A673 (cell line): ENCODE measurements around the gene ZSWIM6. TPM values are rescaled to one million over a fixed set of nuclear protein-coding genes. Genes with fewer than 3 reads are reported as not detected.
A peak's percentile ranks its signal among the peaks of the same experiment; 100 is the strongest.

Source experiments
- BruUV-seq: library from RNA; stranded (reverse); fragments of 400-500 nt; replicated peaks from 2 replicates; lab custom pipeline; 2021; lab: Mats Ljungman, UMichigan
- CTCF ChIA-PET: fragments of 300-600 bp; sonication (Branson Sonifier 250); formaldehyde crosslinking; loops from one replicate; lab custom pipeline; 2022; ENCODE audit warnings: antibody characterized with exemption; lab: Charles Lee
- POLR2A ChIA-PET: fragments of 300-600 bp; sonication (Branson Sonifier 250); formaldehyde crosslinking; loops from one replicate; lab custom pipeline; 2022; ENCODE audit warnings: antibody characterized with exemption; ENCODE audit not compliant: low non-redundant PET; lab: Charles Lee
- DNase-seq: peaks from one replicate; pipeline ENCODE4 v3.0.0-alpha.2; 2015; ENCODE audit warnings: low spot score
- H3K27ac ChIP-seq: fragments of 200-600 bp; sonication (generic); 2 replicates; pipeline ENCODE4 v1.5.1; 2016; ENCODE audit warnings: mixed run types, low read depth, mild to moderate bottlenecking, mixed read lengths, antibody characterized with exemption, low read length; ENCODE audit not compliant: poor library complexity, severe bottlenecking
- H3K27me3 ChIP-seq: fragments of 200-600 bp; sonication (generic); replicated peaks from 2 replicates; pipeline ENCODE4 v1.6.1; 2017; ENCODE audit warnings: mixed run types, low read depth, mild to moderate bottlenecking, mixed read lengths, antibody characterized with exemption, low read length; ENCODE audit not compliant: insufficient read depth, poor library complexity
- H3K36me3 ChIP-seq: fragments of 200-600 bp; sonication (generic); 2 replicates; pipeline ENCODE4 v1.6.1; 2016; ENCODE audit warnings: mixed run types, mild to moderate bottlenecking, mixed read lengths, antibody characterized with exemption, low read length; ENCODE audit not compliant: insufficient read depth, poor library complexity, severe bottlenecking
- H3K4me1 ChIP-seq: fragments of 200-600 bp; sonication (generic); 2 replicates; pipeline ENCODE4 v1.6.1; 2017; ENCODE audit warnings: mixed run types, mild to moderate bottlenecking, mixed read lengths, antibody characterized with exemption, low read length; ENCODE audit not compliant: insufficient read depth, poor library complexity, severe bottlenecking
- H3K4me3 ChIP-seq: fragments of 200-600 bp; sonication (generic); 2 replicates; pipeline ENCODE4 v1.5.1; 2016; ENCODE audit warnings: low read depth, mixed run types, mild to moderate bottlenecking, mixed read lengths, low read length; ENCODE audit not compliant: poor library complexity, severe bottlenecking
- H3K9me3 ChIP-seq: fragments of 200-600 bp; sonication (generic); 2 replicates; pipeline ENCODE4 v1.6.1; 2016; ENCODE audit warnings: mixed run types, low read depth, mild to moderate bottlenecking, mixed read lengths, antibody characterized with exemption, low read length; ENCODE audit not compliant: poor library complexity, severe bottlenecking
- CTCF ChIP-seq: fragments of 300-800, 200-600 bp; sonication (generic); conservative IDR thresholded peaks from 2 replicates; pipeline ENCODE4 v1.5.1; 2017; ENCODE audit warnings: low read depth, mild to moderate bottlenecking, antibody characterized with exemption, low read length, moderate library complexity, mixed read lengths
- EZH2 ChIP-seq: fragments of 200-600 bp; sonication (generic); IDR thresholded peaks from 2 replicates; pipeline ENCODE4 v1.6.1; 2017; ENCODE audit warnings: borderline replicate concordance, low read depth, mild to moderate bottlenecking, mixed read lengths, antibody characterized with exemption, low read length; ENCODE audit not compliant: poor library complexity, severe bottlenecking
- intact Hi-C: fragments of 100-400 bp; cut with micrococcal nuclease; formaldehyde crosslinking; loops from one replicate; pipeline ENCODE4 v1.10.0; 2022; ENCODE audit not compliant: unreplicated experiment
- total RNA-seq: library from RNA; stranded (reverse); gene quantifications from 2 replicates; pipeline ENCODE4 v1.2.3, GENCODE V29; 2021

The ZSWIM6 gene
- total RNA-seq, 1 experiment from 2014 or later: 47.3 TPM

- DNase-seq: no peak
- intact Hi-C loops: no loop called here
- Histone ChIP-seq H3K9me3 (no peaks in the 10 kb centered on the region), H3K4me3 (no peak overlapping the region), H3K4me1 (peaks cover 14% of the 10 kb centered on the region), H3K36me3 (no peaks in the 10 kb centered on the region), H3K27ac (peak overlapping the region; percentile 27), H3K27me3 (no peaks in the 10 kb centered on the region)
- POLR2A ChIA-PET: no interaction called here
- no TSS peak for BruUV-seq
- CTCF ChIA-PET: no interaction called here
- TF ChIP-seq EZH2: no peak
- no peak for TF ChIP-seq CTCF
Observed at GRCh38 chr5:61431923-61432620, 100.0 kb downstream of the ZSWIM6 start.

GRCh38 chr5:61435368-61435767 lies 103.3 kb downstream of the ZSWIM6 start:
- Histone ChIP-seq H3K27me3 (no peaks in the 10 kb centered on the region), H3K4me3 (no peak overlapping the region), H3K36me3 (no peaks in the 10 kb centered on the region), H3K9me3 (no peaks in the 10 kb centered on the region), H3K27ac (no peak overlapping the region), H3K4me1 (peaks cover 38% of the 10 kb centered on the region)
- ChIA-PET POLR2A (interaction anchor here (0.6 kb wide), 1 partner anchor 106 kb away, joined by 6 read pairs; no protein-coding TSS in a partner anchor), CTCF (no interaction called here)
- no peak for DNase-seq
- no TSS peak for BruUV-seq
- TF ChIP-seq EZH2: no peak
- TF ChIP-seq CTCF: no peak
- intact Hi-C loops: no loop called here

- DNase-seq: no peak
- Histone ChIP-seq H3K4me3 (no peak overlapping the region), H3K4me1 (peaks cover 29% of the 10 kb centered on the region), H3K27me3 (no peaks in the 10 kb centered on the region), H3K9me3 (peaks cover 28% of the 10 kb centered on the region), H3K36me3 (no peaks in the 10 kb centered on the region), H3K27ac (no peak overlapping the region)
- CTCF ChIA-PET: no interaction called here
- intact Hi-C loops: no loop called here
- BruUV-seq: no TSS peak
- POLR2A ChIA-PET: no interaction called here
- no peak for TF ChIP-seq EZH2
Observed at GRCh38 chr5:61438298-61438970, 106.4 kb downstream of the ZSWIM6 start.
